NCI-H345 treated with DMSO at 0.1 percent for 48 hours (cell line): ENCODE measurements around the gene GCNT1.
"Not testable (repeated sequence)": the region's sequence is repeated elsewhere in the genome, so short reads cannot be mapped to it uniquely, and the experiment has no call there.

Experiments used
- DNase-seq: peaks from one replicate; lab custom pipeline; 2025; ENCODE audit not compliant: unreplicated experiment; lab: John Stamatoyannopoulos, UW

GCNT1 gene

GRCh38 chr9:76441551-76442322, 17.2 kb upstream of the GCNT1 start:
- DNase-seq, result no peak

DNA sequence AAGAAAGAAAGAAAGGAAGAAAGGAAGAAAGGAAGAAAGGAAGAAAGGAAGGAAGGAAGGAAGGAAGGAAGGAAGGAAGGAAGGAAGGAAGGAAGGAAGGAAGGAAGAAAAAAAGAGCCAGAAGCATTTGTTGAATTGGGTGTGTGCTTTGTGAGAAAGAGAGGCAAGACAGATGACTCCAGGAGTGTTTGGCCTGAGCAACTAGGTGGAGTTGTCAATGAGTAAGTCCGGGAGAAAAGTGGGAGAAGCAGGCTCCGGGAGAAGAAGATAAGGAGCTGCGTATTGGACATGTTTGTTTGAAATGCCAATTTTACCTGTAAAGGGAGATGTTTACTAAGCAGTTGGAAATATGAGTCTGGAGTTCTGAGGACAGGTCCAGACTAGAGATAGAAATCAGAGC, 15.1 kb upstream of the GCNT1 start:
- no peak for DNase-seq

DNA sequence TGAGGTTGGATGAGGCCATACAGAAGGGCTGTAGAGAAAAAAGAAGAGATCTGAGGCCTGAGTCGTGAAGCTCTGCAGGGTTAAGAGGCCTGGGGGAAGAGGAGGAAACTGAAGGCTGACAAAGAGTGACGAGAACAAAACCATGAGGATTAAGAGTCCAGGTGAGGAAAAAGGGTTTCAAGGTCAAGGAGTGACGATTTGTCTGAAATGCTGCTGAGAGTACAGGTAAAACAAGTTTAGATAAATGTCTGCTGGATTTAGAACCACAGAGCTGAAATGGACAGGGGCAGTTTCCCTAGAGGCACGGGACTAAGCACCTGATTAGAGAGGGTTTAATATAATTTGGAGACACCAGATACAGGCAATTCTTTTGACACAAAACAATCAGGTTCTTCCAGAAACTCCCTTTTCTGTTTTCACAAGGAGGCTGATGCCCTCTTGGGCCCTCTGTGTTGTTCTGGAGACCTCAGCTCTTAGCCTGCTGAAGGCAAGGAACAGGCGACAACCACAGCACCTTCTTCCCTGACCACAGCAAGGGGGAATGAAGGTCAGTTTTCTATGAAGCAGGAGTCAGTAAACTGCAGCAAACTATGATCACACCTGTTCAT, 14.6 kb upstream of the GCNT1 start:
- no peak for DNase-seq

- no peak for DNase-seq
These were observed 13.0 kb upstream of the GCNT1 start for GRCh38 chr9:76445976-76446375.

DNA sequence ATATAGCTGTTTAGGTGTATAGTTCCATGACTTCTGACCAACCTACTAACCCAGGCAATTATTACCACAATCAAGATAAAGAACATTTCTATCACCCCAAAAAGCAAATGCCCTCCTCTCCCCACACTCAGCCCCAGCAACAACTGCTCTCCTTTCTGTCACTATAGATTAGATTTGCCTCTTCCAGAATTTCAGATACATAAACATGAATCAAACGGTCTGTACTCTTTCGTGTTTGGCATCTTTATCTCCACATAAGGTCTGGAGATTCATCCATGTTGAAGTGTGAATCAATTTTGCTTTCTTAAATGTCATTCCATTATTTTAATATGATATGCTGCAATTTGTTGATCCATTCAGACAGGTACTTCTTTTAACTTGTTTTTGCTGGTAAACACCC, 10.5 kb upstream of the GCNT1 start:
- no peak for DNase-seq

DNA sequence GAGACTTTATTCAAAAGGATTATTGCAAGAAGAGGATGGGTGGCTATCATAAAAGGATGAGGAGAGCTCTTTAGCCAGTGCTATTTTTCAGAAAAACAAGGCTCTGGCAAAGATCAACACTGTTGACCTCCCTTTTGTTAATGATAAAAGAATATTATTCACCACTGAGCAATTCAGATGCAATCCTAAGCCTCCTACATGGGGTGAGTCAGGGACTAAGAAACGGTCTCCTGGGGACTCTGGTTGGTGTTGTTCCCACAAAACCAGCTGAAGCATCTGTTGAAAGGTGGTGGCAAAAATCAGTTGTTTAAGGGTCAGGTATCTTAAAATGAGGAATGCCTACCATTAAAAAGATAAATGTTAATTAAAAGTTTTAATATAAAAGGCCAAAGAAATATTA, 7.7 kb upstream of the GCNT1 start:
- DNase-seq, result no peak

GRCh38 chr9:76452839-76453238, 6.1 kb upstream of the GCNT1 start:
- peak; percentile 27 for DNase-seq

- no peak for DNase-seq
These were observed 5.2 kb upstream of the GCNT1 start for GRCh38 chr9:76453785-76454184.

GRCh38 chr9:76454311-76454710, 4.7 kb upstream of the GCNT1 start:
- no peak for DNase-seq

- peak; percentile 90 for DNase-seq
These were observed 2.6 kb upstream of the GCNT1 start for GRCh38 chr9:76456202-76456926.

GRCh38 chr9:76459694-76460635, 983 bp downstream of the GCNT1 start:
- peak; percentile 74 for DNase-seq

DNA sequence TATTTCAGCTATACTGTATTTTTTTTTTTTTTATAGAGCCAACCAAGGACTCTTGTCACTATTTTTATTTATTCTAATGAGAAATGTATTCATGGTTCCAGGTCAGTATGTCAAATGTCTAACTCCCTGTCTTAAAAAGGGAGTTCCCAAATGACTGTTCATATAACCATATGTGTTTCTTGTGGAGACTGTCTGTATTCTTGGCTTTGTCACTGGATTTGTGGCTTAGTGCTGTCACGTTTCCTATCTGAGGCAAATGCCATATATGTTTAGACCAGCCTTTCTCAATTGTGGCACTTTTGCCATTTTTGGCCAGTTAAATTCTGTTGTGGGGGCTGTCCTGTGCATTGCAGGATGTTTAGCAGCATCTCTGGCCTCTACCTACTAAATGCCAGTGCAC, 3.1 kb downstream of the GCNT1 start:
- no peak for DNase-seq

DNA sequence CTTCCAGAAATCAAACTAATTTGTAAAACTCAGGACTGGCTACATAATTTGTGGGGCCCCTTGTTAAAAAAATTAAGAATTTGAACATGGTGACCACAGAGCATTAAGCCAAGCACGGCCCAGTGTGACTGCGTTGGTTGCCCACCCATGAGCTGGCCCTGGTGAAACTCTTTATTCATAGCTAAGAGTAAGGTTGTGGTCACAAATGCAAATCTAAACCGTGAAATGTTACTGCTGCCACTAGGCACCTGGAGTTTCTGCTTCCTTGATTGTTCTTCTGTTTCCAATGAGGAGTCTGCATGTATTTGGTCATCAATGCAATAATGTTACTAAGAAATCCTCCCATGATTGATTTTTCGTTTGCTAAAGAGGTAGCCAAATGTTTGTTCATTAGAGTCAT, 4.2 kb downstream of the GCNT1 start:
- no peak for DNase-seq

DNA sequence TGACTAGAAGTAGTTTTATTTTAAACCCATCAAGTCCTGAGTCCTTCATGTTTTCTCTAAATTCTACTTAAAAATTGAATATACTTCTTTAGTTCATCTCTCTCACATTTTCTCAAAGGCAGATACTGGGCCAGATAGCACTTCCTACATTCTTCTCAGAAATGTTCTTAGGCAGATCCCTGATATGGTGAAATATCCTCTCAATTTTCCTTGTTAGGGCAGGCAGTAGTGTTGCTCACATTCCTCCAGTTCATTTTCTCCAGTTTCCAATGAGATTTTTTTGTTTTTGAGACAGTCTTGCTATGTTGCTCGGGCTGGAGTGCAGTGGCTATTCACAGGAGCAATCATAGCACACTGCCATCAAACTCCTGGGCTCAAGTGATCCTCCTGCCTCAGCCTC, 5.7 kb downstream of the GCNT1 start:
- no peak for DNase-seq

- no peak for DNase-seq
These were observed 6.7 kb downstream of the GCNT1 start for GRCh38 chr9:76465442-76466298.

- DNase-seq, result no peak
These were observed 7.3 kb downstream of the GCNT1 start for GRCh38 chr9:76466299-76466605.

DNA sequence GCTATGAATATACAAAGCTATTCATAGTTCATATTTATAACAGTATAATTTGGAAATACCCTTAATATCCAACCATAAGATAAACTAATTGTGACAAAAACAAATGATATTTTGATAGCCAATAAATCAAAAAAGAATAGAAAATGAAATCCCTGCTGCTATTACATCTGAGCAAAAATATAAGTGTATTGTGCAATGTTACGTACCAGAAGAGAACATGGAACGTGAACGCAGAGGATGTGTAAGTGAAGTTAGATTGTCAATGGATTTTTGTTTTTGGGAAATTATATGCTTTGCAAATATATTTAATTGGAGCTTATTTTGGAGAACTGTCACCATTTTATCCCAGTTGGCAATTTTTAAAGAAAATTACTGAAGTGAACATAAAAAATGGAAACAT, 15.4 kb downstream of the GCNT1 start:
- no peak for DNase-seq

DNA sequence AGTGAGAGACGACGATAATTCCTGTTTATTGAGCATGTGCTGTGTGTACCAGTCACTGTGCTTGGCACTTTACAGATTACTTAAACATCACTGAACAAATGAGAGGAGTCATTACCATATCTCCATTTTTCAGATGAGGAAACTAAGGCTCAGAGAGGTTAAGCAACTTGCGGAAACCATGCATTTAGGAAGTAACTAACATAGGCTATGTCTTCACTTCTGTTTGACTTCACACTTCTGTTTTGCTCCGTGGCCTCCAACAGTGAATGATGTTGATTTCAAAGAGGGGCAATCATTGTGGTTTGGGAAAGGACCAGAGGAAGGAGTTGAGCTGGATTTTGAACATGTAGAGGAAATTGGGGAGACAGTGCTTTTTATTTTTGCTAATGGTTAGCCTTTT, 16.7 kb downstream of the GCNT1 start:
- no peak for DNase-seq

GRCh38 chr9:76477818-76478217, 18.8 kb downstream of the GCNT1 start:
- not testable (repeated sequence) for DNase-seq

GRCh38 chr9:76478226-76478625, 19.2 kb downstream of the GCNT1 start:
- DNase-seq, result no peak
